Left cardiac atrium (tissue), 4 donors: ENCODE measurements around the gene HIVEP1. TPM values are rescaled to one million over a fixed set of nuclear protein-coding genes. Genes with fewer than 3 reads are reported as not detected.

Experiments used
- ATAC-seq, 2 donors: fragments of 200-7000 bp; cut with Tn5 transposase; one replicate each; pipeline ENCODE4 v1.9.1; 2020; ENCODE audit warnings: mild to moderate bottlenecking in 2 of 2, moderate library complexity in 2 of 2
- DNase-seq: peaks from one replicate; pipeline ENCODE4 v3.0.0-alpha.2; 2020
- intact Hi-C, 2 donors: fragments of 100-400 bp; cut with DNase I; formaldehyde crosslinking; loops; one replicate each; pipeline versions ENCODE4 v1.14.1 to v1.15.1; 2022 to 2023
- long read RNA-seq: library from polyadenylated mRNA; unstranded; transcript quantifications from one replicate; pipeline ENCODE4 v2.0.0, GENCODE V29; 2021
- total RNA-seq, 2 donors: library from RNA; stranded (reverse); fragmentation: NEBNext Ultra II Directional; extraction: Animal tissue kit (Norgen Biotek cat#: 25700); gene quantifications; one replicate each; pipeline ENCODE4 v1.2.1, GENCODE V29; 2021
- donor health status: DM: no; HTN: yes; CAD: no.
- donor health status: DM: no; HTN: yes; CAD: no; lungs with severe emphysema.
- donor health status: DM: yes; HTN: yes; CAD: no.
- donor health status: Dilated cardiomyopathy.

HIVEP1 gene
- total RNA-seq = 10 to 100 TPM; 14.3 to 18.0 TPM
- long read RNA-seq, partial matches to known transcripts = 1 of 2 reads
- long read RNA-seq, other reads (novel, unspliced or antisense) = 0 of 2 reads

- peak; percentile 36 for DNase-seq
- intact Hi-C loops = no loop called here
- ATAC-seq = no peak
Measured at GRCh38 chr6:12012038-12012557, at the start of gene HIVEP1. Gene HIVEP1, plus strand, starts transcription at chr6:12012312. Its CDS starts 3,317 bp downstream, at chr6:12015629.

- ATAC-seq (no peak), DNase-seq (no peak)
- intact Hi-C loops = no loop called here
Measured at GRCh38 chr6:11963756-11964500, 48.2 kb upstream of the HIVEP1 start.

GRCh38 chr6:11964729-11965335, 47.3 kb upstream of the HIVEP1 start:
- DNase-seq = no peak
- intact Hi-C loops = no loop called here
- no peak for ATAC-seq

- DNase-seq = no peak
- no peak for ATAC-seq
- intact Hi-C loops = no loop called here
Measured at GRCh38 chr6:11965499-11965898, 46.6 kb upstream of the HIVEP1 start.

GRCh38 chr6:11968241-11968806, 43.8 kb upstream of the HIVEP1 start:
- intact Hi-C loops = no loop called here
- no peak for DNase-seq
- ATAC-seq = peak in 1 of 2 donors; percentile 43

- DNase-seq (peak; percentile 36), ATAC-seq (peak; percentile 43 to 50)
- intact Hi-C loops = no loop called here
Measured at GRCh38 chr6:11969092-11969491, 43.0 kb upstream of the HIVEP1 start.

GRCh38 chr6:11970114-11970513, 42.0 kb upstream of the HIVEP1 start:
- ATAC-seq = no peak
- intact Hi-C loops = no loop called here
- DNase-seq = no peak

GRCh38 chr6:11971154-11971553, 41.0 kb upstream of the HIVEP1 start:
- intact Hi-C loops = no loop called here
- DNase-seq = no peak
- no peak for ATAC-seq

- no peak for DNase-seq
- ATAC-seq = no peak
- intact Hi-C loops = no loop called here
Measured at GRCh38 chr6:11972270-11972669, 39.8 kb upstream of the HIVEP1 start.

GRCh38 chr6:11972806-11973205, 39.3 kb upstream of the HIVEP1 start:
- no peak for ATAC-seq

GRCh38 chr6:11973238-11973637, 38.9 kb upstream of the HIVEP1 start:
- DNase-seq = no peak
- intact Hi-C loops = no loop called here
- no peak for ATAC-seq

More at GRCh38 chr6:11972806-11973205, 39.3 kb upstream of the HIVEP1 start:
- DNase-seq = no peak
- intact Hi-C loops = no loop called here

GRCh38 chr6:11974089-11974488, 38.0 kb upstream of the HIVEP1 start:
- ATAC-seq = peak in 1 of 2 donors; percentile 64
- intact Hi-C loops = no loop called here
- no peak for DNase-seq

- intact Hi-C loops = no loop called here
- no peak for DNase-seq
Measured at GRCh38 chr6:11975353-11975977, 36.6 kb upstream of the HIVEP1 start.

GRCh38 chr6:11976489-11976888, 35.6 kb upstream of the HIVEP1 start:
- DNase-seq (no peak), ATAC-seq (no peak)
- intact Hi-C loops = no loop called here

More at GRCh38 chr6:11975353-11975977, 36.6 kb upstream of the HIVEP1 start:
- ATAC-seq = peak; percentile 67 to 70

- DNase-seq = no peak
- no peak for ATAC-seq
- intact Hi-C loops = no loop called here
Measured at GRCh38 chr6:11977193-11977592, 34.9 kb upstream of the HIVEP1 start.

GRCh38 chr6:11977738-11978137, 34.4 kb upstream of the HIVEP1 start:
- intact Hi-C loops = no loop called here
- ATAC-seq (no peak), DNase-seq (no peak)

GRCh38 chr6:11978169-11978987, 33.7 kb upstream of the HIVEP1 start:
- ATAC-seq (no peak), DNase-seq (no peak)
- intact Hi-C loops = no loop called here

GRCh38 chr6:11979866-11980265, 32.2 kb upstream of the HIVEP1 start:
- intact Hi-C loops = no loop called here
- ATAC-seq = no peak
- DNase-seq = no peak

GRCh38 chr6:11983306-11983705, 28.8 kb upstream of the HIVEP1 start:
- intact Hi-C loops = no loop called here
- DNase-seq (no peak), ATAC-seq (no peak)
